ENCODE measurements around the gene DCDC2B. TPM values are rescaled to one million over a fixed set of nuclear protein-coding genes. Genes with fewer than 3 reads are reported as not detected.
A peak's percentile ranks its signal among the peaks of the same experiment; 100 is the strongest.

The DCDC2B gene
- total RNA-seq, 1 experiment from 2014 or later: 0.27 TPM

DNA sequence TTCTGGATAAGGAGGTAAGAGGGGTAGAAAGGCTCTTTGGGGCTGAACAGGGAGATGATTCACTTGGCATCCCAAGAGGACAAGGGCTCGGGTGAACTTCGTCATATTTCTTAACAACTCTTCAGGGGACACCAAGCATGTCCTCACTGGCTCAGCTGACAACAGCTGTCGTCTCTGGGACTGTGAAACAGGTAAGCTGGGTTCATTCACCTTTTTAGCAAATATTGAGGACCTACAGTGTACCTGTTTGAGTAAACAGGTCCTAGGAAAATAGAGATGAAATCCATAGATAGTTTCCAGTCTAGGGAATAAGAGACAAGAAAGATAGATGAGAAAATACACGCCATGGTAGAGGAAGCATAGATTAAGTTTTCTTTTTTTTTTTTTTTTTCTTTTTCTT lies 15.4 kb downstream of the DCDC2B start:
- ChIA-PET POLR2A (no interaction called here), CTCF (no interaction called here), RAD21 (ENCODE audit: low non-redundant PET in 1 of 2, low total read pairs in 2 of 2, uncharacterized antibody in 2 of 2, unreplicated experiment in 2 of 2) (no interaction called here)
- Histone ChIP-seq H3K9ac (ENCODE audit: low read length) (no peak overlapping the region), H3K4me2 (ENCODE audit: low read length) (peak overlapping the region; percentile 96; the same call in 1 of the 2 replicates), H2AFZ (ENCODE audit: low read depth, low read length, poor library complexity, severe bottlenecking) (no peak overlapping the region), H3K79me2 (ENCODE audit: insufficient read depth, low read length) (peaks cover 58% of the 10 kb centered on the region), H3K4me1 (ENCODE audit: control insufficient read depth in 1 of 2, insufficient read depth in 2 of 2, low read length in 2 of 2) (peaks cover 15 to 35% of the 10 kb centered on the region in 2 experiments), H3K27ac (ENCODE audit: low read depth, low read length) (no peak overlapping the region), H3K4me3 (replicated peaks in 1 of 2; ENCODE audit: low read depth in 1 of 2, low read length in 2 of 2) (no peak overlapping the region), H3K27me3 (ENCODE audit: insufficient read depth, low read length) (no peaks in the 10 kb centered on the region), H3K9me2 (ENCODE audit: insufficient read depth) (no peaks in the 10 kb centered on the region), H4K20me1 (ENCODE audit: insufficient read depth) (no peaks in the 10 kb centered on the region), H3K9me3 (ENCODE audit: control insufficient read depth in 1 of 2, insufficient read depth in 1 of 2, low read depth in 1 of 2, low read length in 2 of 2) (no peaks in the 10 kb centered on the region), H3K36me3 (ENCODE audit: control insufficient read depth in 1 of 2, insufficient read depth in 2 of 2, low read length in 2 of 2) (peaks cover 33 to 41% of the 10 kb centered on the region in 2 experiments)
- no peak for ATAC-seq
- intact Hi-C loops (cut with micrococcal nuclease): no loop called here
- TF ChIP-seq ZNF274 (IDR thresholded peaks at IDR 0.05; ENCODE audit: low read depth, low read length): no peak
- TF ChIP-seq SRF (IDR thresholded peaks at IDR 0.05; ENCODE audit: low read depth): no peak
- TF ChIP-seq YY1 (IDR thresholded peaks at IDR 0.05; ENCODE audit: extremely low read depth, insufficient replicate concordance, low read depth, low read length): no peak
- TF ChIP-seq TCF7L2 (IDR thresholded peaks at IDR 0.05; ENCODE audit: borderline replicate concordance, extremely low read depth, insufficient read depth, insufficient read length): no peak
- no peak for TF ChIP-seq POLR2A (IDR thresholded peaks at IDR 0.05; ENCODE audit: borderline replicate concordance, extremely low read depth, insufficient read depth, insufficient read length)
- TF ChIP-seq, protein P1, sequence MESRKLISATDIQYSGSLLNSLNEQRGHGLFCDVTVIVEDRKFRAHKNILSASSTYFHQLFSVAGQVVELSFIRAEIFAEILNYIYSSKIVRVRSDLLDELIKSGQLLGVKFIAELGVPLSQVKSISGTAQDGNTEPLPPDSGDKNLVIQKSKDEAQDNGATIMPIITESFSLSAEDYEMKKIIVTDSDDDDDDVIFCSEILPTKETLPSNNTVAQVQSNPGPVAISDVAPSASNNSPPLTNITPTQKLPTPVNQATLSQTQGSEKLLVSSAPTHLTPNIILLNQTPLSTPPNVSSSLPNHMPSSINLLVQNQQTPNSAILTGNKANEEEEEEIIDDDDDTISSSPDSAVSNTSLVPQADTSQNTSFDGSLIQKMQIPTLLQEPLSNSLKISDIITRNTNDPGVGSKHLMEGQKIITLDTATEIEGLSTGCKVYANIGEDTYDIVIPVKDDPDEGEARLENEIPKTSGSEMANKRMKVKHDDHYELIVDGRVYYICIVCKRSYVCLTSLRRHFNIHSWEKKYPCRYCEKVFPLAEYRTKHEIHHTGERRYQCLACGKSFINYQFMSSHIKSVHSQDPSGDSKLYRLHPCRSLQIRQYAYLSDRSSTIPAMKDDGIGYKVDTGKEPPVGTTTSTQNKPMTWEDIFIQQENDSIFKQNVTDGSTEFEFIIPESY (IDR thresholded peaks at IDR 0.05; ENCODE audit: extremely low read depth, insufficient replicate concordance, low read length): no peak
- no peak for TF ChIP-seq ATF3 (IDR thresholded peaks at IDR 0.05)
- TF ChIP-seq ZFX (IDR thresholded peaks at IDR 0.05): no peak
- BruUV-seq (replicated peaks): no TSS peak
- no peak for DNase-seq (ENCODE audit: low read depth, low spot score)

Data from HCT116 (cell line).